Stimulated activated CD8-positive, alpha-beta memory T cell treated with anti-CD3 and anti-CD28 coated beads, Interleukin-7, amount 100 ng/mL, for 1 hour (primary cell): ENCODE data around the gene TMEM126B.
"Not testable (repeated sequence)": the region's sequence is repeated elsewhere in the genome, so short reads cannot be mapped to it uniquely, and the experiment has no call there.

Source experiments
- DNase-seq, 2 donors: peaks; one replicate each; pipeline ENCODE4 v3.0.0-alpha.2; 2020; ENCODE audit warnings: low read depth in 2 of 2

Gene TMEM126B

GRCh38 chr11:85627998-85628770 lies at the start of gene TMEM126B:
Gene TMEM126B (plus strand): TSS chr11:85628593. CDS start chr11:85628608, 15 bp downstream.
- DNase-seq, result peak; percentile 89

DNA sequence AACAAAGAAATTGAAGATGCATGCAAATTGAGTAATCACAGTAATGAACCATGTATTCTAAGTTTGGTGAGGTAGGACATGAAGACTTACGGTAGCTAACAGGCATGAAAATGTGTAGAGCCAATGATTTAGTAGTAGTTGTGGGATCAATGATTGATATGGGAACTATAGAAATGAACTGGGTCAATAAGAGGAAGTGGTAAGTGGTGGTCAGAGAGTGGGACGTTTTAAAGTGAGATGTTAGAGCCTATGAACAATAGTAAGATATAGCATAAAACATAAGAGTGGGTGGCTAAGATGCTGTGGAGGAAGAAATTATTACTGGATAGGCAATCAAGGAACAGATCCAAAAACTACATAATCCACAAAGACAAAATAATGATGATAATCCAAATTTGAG lies 46.3 kb upstream of the TMEM126B start:
- DNase-seq, result no peak

DNA sequence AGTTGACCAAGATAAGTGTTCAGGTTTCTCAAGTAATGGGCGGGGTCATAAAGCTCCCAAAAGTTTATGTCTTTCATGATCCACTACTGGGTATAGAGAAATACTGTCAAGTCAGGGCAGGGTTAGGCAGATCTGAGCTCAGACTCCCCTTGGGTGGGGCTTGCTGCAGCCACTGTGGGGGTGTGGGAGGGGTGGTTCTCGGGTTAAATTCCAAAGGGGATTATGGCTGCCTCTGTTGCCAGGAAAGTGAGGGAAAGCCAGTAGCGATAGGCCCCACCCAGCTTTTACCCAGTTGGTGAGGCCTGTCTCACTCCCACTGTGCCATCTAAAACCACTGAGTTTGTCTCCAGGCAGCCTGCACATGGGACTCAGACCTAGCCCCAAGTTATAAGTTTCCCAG lies 39.0 kb upstream of the TMEM126B start:
- no peak for DNase-seq

DNA sequence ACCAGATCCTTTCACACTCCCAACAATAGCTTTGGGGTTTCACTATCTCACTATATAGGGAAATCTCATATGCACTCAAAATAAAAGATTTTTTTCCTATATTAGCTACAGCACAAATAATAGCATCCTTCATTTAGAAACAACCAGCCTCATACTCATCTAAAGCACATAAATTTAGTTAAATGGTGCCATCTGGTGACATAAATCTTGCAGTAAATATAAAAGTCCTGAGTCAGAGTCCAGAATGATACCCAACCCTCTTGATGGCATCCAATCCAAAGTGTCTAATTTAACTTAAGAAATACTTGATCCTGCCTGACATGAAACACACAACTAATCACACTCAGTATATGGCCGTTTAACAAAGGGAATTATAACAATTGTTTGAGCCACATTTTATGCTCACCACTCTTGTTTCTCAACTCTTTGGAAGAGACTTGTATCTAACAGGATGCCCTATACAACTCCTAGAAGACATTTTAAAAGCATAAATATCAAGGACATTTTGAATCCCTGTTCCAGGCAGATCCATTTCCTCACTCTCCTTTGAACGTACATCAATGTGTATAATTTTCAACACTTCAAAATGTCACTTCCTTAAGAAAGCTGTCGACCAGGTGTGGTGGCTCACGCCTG lies 37.4 kb upstream of the TMEM126B start:
- no peak for DNase-seq

DNA sequence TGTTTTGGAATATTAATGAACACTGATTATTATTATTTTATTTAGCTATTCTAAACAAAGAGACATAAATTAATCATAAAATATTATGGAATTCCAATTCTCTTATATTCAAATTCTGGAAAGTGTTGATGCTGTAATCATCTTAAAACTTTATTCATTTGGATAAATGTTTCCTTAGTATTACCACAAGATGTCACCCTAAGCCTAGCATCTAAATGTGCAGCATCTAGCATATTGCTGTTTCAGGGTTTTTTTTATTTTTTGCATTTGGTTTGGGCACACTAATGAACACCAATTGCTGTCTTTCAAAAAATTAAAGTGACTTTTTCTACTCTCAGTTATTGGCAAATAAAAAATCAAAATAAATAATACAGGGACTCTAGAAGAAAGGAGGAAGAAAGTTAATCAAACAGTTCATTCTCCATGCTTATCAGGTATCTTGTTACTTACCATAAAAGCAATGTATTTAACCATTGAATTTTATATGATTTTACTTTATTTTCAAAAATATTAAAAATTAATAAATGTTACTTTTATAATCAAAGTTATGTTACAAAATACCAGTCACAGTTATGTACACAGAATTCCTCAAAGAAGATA lies 33.0 kb upstream of the TMEM126B start:
- DNase-seq, result no peak

DNA sequence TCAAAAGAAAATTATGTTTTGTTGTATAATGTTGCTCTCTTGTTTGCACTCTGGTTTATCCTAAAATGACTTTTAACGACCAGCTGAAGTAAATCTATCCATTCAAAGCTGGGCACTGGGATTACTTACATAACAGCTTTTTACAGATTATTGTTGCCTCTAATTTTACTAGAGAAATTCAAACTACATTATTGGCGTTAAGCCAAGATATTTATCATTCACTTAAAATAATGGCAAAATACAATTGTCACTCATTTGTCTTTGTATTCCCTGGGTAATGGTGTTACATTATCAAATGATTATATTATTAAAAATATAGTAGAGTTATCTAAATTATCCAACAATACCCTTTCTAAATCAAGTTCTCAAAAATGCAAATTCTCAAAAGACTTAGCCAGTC lies 31.5 kb upstream of the TMEM126B start:
- no peak for DNase-seq

GRCh38 chr11:85599083-85599482 lies 29.3 kb upstream of the TMEM126B start:
- no peak for DNase-seq

GRCh38 chr11:85602526-85603213 lies 25.7 kb upstream of the TMEM126B start:
- DNase-seq, result no peak

GRCh38 chr11:85603220-85603619 lies 25.2 kb upstream of the TMEM126B start:
- no peak for DNase-seq

DNA sequence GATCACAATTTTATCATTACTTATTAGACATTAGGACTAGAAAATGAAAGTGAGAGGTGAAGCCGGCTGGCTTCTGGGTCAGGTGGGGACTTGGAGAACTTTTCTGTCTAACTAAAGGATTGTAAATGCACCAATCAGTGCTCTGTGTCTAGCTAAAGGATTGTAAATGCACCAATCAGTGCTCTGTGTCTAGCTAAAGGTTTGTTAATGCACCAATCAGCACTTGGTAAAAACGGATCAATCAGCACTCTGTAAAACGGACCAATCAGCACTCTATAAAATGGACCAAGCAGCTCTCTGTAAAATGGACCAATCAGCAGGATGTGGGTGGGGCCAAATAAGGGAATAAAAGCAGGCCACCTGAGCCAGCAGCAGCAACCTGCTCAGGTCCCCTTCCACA lies 22.2 kb upstream of the TMEM126B start:
- not testable (repeated sequence) for DNase-seq

DNA sequence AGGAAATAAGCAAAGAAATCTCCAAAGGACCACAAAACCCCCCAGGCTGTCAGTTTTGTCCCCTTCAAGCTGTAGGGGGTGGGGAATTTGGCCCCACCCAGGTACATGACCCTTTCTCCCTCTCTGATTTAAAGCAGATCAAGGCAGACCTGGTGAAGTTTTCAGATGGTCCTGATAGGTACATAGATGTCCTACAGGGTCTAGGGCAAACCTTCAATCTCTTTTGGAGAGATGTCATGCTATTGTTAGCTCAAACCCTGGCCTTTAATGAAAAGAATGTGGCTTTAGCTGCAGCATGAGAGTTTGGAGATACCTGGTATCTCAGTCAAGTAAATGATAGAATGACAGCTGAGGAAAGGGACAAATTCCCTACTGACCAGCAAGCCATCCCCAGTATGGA lies 19.8 kb upstream of the TMEM126B start:
- DNase-seq, result not testable (repeated sequence)

DNA sequence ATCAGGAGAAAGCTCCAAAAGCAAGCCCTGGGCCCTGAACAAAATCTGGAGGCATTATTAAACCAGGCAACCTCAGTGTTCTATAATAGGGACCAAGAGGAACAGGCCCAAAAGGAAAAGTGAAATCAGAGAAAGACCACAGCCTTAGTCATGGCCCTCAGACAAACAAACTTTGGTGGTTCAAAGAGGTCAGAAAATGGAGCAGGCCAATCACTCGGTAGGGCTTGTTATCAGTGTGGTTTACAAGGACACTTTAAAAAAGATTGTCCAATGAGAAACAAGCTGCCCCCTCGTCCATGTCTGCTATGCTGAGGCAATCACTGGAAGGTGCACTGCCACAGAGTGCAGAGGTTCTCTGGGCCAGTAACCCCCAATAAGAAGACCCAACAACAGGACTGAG lies 19.1 kb upstream of the TMEM126B start:
- not testable (repeated sequence) for DNase-seq

DNA sequence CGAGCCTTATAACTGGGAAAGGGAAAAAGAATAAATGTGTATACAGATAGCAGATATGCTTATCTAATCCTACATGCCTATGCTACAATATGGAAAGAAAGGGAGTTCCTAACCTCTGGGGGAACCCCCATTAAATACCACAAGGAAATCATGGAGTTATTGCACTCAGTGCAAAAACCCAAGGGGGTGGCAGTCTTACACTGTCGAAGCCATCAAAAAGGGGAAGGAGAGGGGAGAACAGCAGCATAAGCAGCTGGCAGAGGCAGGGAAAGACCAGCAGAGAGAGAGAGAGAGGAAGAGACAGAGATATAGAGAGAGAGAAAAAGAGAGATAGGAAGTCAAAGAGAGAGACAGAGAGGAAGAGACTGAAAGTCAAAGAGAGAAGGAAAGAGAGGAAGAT lies 16.8 kb upstream of the TMEM126B start:
- not testable (repeated sequence) for DNase-seq

DNA sequence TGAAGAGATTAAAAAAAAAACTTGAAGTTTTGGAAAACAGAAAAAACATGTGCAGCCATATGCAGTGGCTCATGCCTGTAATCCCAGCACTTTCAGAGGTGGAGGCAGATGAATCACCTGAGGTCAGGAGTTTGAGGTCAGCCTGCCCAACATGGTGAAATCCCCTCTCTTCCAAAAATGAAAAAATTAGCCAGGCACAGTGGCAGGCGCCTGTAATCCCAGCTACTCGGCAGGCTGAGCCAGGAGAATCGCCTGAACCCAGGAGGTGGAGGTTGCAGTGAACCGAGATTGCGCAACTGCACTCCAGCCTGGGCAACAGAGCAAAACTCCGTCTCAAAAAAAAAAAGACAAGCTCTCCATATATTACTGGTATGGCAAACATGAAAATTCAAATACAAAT lies 8.9 kb upstream of the TMEM126B start:
- no peak for DNase-seq

GRCh38 chr11:85620256-85620655 lies 8.1 kb upstream of the TMEM126B start:
- no peak for DNase-seq

DNA sequence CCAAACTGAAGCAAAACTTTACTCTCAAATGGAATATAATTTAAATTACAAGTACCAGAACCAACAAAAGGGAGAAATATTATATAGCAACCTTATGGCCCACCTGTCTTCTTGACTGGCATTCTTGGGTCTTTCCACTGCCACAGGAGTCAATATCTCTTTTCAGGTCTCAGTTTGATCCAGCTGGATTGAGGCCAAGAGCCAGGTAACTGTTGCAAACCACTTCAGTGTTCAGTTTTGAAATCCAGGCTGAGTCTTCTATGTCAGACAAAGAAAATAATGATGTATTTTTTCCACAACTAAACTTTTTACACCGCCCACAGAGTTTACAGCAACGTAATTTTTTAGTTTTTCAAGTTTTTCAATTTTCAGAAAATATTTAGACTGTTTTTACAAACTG lies 1.9 kb upstream of the TMEM126B start:
- no peak for DNase-seq

GRCh38 chr11:85627332-85627997 lies 928 bp upstream of the TMEM126B start, which contains the start of gene DLG2:
Gene DLG2 (minus strand): TSS chr11:85627344.
- DNase-seq, result no peak

- DNase-seq, result no peak
Measured at GRCh38 chr11:85628771-85629341, 463 bp downstream of the TMEM126B start.

DNA sequence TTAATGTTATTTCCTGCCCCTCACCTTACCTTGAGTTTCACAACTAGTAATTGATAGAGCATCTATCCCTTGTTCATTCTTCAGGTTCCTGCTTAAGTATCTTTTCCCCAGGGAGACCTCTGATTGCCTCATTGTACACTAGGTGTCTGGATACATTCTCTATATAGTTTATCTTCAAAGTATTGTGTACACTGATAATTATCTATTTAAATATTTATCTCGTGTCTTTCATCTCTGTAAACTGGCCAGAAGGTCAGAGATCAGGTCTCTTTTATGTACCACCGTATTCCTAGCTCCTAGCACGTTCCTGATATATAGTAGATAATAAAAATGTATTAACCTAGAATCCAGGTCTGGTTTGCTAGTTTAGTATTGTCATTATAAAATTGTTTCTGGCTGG lies 6.4 kb downstream of the TMEM126B start:
- DNase-seq, result no peak

GRCh38 chr11:85643191-85643614 lies 14.8 kb downstream of the TMEM126B start:
- DNase-seq, result no peak

- DNase-seq, result no peak
Measured at GRCh38 chr11:85647078-85647477, 18.7 kb downstream of the TMEM126B start.
